ENCODE measurements around the gene CDC14A.

The CDC14A gene

DNA sequence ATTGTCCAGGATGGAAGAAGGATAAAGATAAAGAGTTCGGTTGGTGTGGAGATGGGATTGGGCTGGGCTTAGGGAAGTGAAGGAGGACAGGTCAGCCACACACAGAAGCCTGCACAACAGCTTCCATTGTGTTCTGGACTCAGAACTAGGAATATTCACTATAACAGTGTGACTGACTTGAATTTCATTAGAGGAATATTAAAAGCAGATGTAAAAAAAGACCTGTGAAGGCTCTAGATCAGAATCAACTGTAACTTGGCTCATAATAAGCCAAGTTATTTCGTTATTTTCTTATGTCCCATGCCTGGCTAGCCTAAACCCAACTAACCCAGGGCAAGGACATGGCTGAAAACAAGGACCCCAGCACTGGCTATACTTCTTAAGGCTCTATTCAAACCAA is 129.0 kb downstream of the CDC14A start:
- in situ Hi-C loops (cut with MboI; ENCODE audit: low sequenced_read_pairs) = no loop called here

- in situ Hi-C loops (cut with MboI; ENCODE audit: low sequenced_read_pairs) = no loop called here
Measured at GRCh38 chr1:100482167-100482566, 129.9 kb downstream of the CDC14A start.

- in situ Hi-C loops (cut with MboI; ENCODE audit: low sequenced_read_pairs) = no loop called here
Measured at GRCh38 chr1:100482748-100483147, 130.4 kb downstream of the CDC14A start.

DNA sequence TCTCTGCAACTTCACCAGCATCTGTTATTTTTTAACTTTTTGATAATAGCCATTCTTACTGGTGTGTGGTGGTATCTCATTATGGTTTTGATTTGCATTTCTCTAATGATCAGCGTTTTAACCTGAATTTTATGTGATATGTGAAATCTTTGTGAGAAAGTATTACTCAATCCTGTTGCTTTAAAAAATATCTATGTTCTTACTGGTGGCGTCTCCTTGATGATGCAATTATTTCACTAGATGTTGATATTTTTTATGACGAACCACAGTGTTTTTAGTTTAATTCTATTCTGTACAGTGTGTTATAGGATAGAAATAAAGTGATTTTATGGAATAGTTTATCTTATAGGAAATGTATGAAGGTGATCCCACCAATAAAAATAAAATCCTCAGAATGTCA is 130.9 kb downstream of the CDC14A start:
- in situ Hi-C loops (cut with MboI; ENCODE audit: low sequenced_read_pairs) = no loop called here

GRCh38 chr1:100485855-100486258 is 133.6 kb downstream of the CDC14A start:
- in situ Hi-C loops (cut with MboI; ENCODE audit: low sequenced_read_pairs) = no loop called here

GRCh38 chr1:100494393-100495084 is 142.2 kb downstream of the CDC14A start:
- in situ Hi-C loops (cut with MboI; ENCODE audit: low sequenced_read_pairs) = no loop called here

DNA sequence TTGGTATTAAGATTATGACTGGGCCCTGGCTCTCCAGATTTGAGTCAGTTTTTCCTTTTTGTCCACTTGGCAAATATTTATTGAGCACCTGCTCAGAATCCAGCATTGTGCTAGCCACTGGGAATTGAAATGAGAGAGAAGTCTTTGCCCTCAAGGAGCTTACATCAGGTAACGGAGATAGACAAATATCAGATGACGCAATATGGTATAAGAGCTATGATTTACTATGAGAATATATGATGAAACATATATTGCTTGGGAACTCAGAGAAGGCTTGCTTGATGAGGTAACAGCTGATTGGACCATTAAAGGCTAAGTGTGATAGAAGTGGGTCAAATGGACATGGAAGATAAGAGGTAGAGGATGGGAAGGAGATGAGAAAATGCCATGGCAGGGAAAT is 144.6 kb downstream of the CDC14A start:
- in situ Hi-C loops (cut with MboI; ENCODE audit: low sequenced_read_pairs) = no loop called here

DNA sequence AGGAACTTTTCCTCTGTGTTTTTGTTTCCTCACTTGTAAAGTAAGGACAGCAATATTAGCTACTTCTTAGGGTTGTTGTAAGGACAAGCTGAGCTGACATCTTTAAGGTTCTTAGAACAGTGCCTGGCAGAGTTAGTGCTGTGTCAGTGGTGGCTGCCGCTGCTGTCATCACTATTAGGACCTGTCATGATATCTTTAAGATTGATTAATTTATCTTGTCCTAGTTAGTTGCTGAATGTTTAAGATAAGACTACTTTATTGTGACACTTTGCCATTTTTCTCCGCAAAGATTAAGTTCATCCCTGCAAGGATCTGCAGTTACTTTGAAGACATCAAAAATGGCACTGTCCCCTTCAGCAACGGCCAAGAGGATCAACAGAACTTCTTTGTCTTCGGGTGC is 145.5 kb downstream of the CDC14A start:
- in situ Hi-C loops (cut with MboI; ENCODE audit: low sequenced_read_pairs) = no loop called here

GRCh38 chr1:100499194-100499811 is 147.0 kb downstream of the CDC14A start:
- in situ Hi-C loops (cut with MboI; ENCODE audit: low sequenced_read_pairs) = no loop called here

DNA sequence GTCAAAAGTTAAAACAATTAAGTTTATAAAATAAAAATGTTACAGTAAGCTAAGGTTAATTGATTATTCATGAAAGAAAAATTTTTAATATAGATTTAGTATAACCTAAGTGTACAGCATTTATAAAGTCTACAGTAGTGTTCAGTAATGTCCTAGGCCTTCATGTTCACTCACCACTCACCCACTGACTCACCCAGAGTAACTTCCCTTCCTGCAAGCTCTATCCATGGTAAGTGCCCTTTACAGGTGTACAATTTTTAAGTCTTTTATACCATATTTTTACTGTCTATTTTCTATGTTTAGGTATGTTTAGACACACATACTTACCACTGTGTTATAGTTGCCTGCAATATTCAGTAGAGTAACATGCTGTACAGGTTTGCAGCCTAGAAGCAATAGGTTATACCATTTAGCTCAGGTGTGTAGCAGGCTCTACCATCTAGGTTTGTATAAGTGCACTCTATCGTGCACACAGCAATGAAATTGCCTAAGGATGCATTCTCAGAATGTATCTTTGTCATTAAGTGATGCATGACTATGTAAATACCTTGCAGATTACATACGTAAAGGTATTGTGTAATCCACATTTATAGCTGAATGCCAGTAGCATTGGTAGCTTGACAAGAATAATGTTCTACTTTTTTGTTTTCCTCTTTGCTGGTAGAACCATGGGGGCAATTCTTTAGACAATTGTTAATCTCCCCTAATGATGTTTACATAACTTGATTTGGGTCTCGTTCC is 149.9 kb downstream of the CDC14A start:
- in situ Hi-C loops (cut with MboI; ENCODE audit: low sequenced_read_pairs) = no loop called here

- in situ Hi-C loops (cut with MboI; ENCODE audit: low sequenced_read_pairs) = no loop called here
Measured at GRCh38 chr1:100506217-100506616, 153.9 kb downstream of the CDC14A start.

- in situ Hi-C loops (cut with MboI; ENCODE audit: low sequenced_read_pairs) = no loop called here
Measured at GRCh38 chr1:100510451-100510850, 158.1 kb downstream of the CDC14A start.

GRCh38 chr1:100511058-100511457 is 158.8 kb downstream of the CDC14A start:
- in situ Hi-C loops (cut with MboI; ENCODE audit: low sequenced_read_pairs) = no loop called here

GRCh38 chr1:100511773-100512172 is 159.5 kb downstream of the CDC14A start:
- in situ Hi-C loops (cut with MboI; ENCODE audit: low sequenced_read_pairs) = no loop called here

DNA sequence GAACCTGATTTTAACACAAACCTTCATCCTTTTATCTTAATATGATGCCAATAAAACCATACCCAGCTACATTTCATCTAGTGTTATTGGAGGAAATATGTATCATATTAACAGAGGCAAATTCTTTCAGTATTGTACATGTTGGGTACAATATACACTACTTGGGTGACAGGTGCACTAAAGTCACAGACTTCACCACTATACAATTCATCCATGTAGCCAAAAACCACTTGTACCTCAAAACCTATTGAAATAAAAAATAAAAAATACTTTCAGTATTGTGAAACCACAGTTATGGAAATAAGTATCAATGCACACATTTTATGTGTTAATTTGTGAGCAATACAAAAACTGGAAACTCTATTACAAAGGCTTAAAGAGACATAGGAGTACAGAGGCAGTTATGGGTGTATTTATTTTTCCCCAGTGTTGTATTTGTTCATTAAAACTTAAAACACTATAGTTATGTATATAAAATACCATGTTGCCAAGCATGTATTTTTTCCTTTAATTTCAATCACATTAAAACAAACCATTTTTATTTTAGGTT is 160.6 kb downstream of the CDC14A start:
- in situ Hi-C loops (cut with MboI; ENCODE audit: low sequenced_read_pairs) = no loop called here

GRCh38 chr1:100516857-100517256 is 164.6 kb downstream of the CDC14A start:
- in situ Hi-C loops (cut with MboI; ENCODE audit: low sequenced_read_pairs) = no loop called here

GRCh38 chr1:100517515-100517914 is 165.2 kb downstream of the CDC14A start:
- in situ Hi-C loops (cut with MboI; ENCODE audit: low sequenced_read_pairs) = no loop called here

DNA sequence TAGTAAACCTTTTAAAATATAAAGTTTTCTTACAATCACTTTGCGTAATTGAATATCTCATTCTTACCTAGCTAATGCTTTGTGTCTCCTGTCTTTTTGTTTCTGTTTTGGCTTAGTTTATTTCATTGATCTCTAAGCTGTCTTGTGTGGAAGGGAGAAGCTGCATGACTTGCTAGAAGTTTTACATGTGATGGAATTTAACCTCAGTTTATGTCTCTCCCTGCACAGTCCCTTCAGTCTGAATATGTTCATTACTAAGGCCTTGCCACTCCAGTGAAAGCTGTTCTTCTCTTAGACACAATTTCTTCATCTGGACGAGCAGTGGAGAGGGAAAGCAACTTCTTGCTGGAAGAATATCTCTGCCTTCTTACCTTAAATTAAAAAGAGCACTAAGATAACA is 165.7 kb downstream of the CDC14A start:
- in situ Hi-C loops (cut with MboI; ENCODE audit: low sequenced_read_pairs) = no loop called here

DNA sequence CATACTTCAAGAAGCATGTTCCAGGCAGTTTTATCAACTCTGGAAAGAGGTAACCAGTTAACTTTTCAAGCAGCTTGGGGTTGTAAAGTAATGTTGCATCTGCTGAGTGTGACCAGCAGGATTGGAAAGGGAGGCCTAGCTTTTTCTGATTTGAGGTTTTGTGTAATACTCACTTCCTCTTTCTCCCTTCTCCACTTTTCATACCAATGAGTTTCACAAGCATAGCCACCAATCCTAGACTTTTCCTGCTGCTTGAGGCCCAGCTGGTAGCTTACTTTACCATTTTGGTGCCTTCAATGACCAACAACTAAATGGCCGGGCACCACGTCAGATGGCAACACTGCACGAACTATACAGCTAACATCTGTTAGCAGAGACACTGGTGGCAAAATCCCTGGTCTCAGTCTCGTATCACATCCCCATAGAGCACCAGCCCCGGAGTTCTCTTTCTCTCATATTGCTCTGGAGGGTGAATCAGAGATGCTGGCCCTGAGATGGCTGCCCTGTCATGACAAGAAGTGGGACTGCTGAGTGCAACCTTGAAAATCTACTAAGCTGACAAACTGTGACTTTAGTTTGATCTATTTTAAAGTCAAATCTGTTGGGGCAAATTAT is 170.8 kb downstream of the CDC14A start:
- in situ Hi-C loops (cut with MboI; ENCODE audit: low sequenced_read_pairs) = no loop called here

DNA sequence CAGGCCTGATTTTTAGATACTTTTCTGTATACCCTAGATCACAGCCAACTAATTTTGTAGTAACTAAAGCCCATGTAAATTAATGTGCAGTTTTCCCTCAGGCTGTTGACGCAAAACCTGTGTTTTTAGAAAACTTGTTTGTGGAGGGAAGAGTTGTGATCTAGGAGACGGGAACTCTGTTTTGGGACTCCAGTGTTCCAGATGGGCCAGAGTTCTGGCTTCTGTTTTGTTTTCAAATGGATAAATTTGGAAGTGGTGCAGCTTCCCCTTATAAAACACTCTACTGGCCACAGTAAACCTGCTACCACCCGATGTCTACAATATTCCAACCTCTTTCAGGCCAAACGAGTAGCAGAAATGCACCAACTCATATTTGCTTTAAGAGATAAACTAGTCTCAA is 172.0 kb downstream of the CDC14A start:
- in situ Hi-C loops (cut with MboI; ENCODE audit: low sequenced_read_pairs) = no loop called here

DNA sequence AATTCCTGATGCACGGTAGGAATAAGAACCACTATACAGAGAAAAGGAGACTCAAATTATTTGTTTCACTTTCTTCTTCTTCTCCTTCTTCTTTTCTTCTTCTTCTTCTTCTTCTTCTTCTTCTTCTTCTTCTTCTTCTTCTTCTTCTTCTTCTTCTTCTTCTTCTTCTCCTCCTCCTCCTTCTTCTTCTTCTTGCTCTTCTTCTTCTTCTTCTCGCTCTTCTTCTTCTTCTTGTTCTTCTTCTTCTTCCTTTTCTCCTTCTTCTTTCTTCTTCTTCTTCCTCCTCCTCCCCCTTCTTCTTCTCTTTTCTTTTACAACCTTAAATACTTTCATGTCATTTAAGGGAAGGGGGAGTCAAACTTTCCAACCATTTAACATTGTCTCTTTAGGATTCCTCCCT is 174.6 kb downstream of the CDC14A start:
- in situ Hi-C loops (cut with MboI; ENCODE audit: low sequenced_read_pairs) = no loop called here

Data from HL-60/S4 treated with retinoic acid at 250 ng/mL for 4 days and 3 days (cell line).